GM18511 (cell line): Measurements from ENCODE around the gene RPN2.

Experiments
- ATAC-seq: cut with Tn5 transposase; IDR thresholded peaks from one replicate; pipeline ENCODE4 v1.9.1; 2021; ENCODE audit warnings: mild to moderate bottlenecking, moderate library complexity; ENCODE audit not compliant: unreplicated experiment

Gene RPN2

DNA sequence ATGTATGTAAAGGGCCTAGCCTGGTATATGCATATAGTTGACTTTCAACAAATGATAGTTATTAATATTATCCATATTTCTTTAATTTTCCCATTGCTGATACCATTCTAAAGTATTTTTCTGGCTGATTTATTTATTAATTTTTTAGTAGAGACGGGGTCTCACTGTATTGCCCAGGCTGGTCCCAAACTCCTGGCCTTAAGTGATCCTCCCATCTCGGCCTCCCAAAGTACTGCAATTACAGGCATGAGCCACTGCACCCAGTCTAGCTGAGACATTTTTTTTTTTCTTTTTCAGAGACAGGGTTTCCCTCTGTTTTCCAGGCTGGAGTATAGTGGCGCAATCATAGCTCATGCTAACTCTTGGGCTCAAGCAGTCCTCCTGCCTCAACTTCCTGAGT, 30.1 kb downstream of the RPN2 start:
- ATAC-seq, result no peak

DNA sequence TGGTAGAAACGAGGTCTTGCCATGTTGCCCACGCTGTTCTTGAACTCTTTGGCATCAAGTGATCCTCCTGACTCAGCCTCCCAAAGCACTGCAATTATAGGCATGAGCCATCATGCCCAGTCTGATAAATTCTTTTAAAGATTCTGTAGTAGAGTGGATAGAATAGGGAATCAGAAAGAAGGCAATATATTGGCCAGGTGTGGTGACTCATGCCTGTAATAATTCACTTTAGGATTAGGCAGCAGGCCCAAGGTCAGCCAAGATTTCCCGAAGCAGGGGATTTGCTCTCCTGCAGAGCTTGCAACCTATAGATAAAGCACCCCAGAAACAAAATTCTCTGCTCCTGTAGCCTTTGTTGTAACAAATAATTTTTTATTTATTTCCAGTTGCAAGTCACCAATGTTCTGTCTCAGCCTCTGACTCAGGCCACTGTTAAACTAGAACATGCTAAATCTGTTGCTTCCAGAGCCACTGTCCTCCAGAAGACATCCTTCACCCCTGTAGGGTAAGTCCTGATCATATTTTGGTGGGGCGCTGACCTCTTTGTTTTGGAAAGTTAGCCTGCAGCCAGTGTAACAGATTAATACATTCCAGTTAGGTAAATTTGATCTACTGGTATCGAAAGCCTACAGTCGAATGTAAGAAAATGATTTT, 30.7 kb downstream of the RPN2 start:
- ATAC-seq, result no peak

DNA sequence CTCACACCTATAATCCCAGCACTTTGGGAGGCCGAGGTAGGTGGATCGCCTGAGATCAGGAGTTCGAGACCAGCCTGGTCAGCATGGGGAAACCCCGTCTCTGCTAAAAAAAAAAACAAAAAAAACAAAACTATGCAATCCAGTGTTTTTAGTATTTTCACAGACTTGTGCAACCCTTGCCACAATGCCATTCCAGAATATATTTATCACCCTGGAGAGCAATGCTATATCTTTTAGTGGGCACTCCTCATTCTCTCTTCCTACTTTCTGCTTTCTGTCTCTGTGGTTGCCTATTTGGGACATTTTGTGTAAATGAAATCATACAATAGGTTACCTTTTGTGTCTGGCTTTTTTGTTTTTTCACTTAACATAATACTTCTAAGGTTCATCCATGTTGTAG, 39.3 kb downstream of the RPN2 start:
- no peak for ATAC-seq

DNA sequence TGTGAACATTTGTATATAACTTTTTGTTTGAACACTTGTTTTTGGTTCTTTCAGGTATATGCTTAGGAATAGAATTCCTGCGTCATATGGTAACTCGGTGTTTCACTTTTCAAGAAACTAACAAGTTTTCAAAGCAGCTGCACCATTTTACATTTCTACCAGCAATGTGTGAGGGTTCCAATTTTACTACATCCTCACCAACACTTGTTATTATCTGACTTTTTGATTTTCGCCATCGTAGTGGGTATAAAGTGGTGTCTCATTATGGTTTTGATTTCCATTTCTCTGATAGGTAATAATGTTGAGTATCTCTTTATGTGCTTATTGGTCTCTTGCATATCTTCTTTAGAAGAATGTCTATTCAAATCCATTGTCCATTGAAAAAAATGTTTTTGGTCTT, 39.8 kb downstream of the RPN2 start:
- ATAC-seq, result no peak

DNA sequence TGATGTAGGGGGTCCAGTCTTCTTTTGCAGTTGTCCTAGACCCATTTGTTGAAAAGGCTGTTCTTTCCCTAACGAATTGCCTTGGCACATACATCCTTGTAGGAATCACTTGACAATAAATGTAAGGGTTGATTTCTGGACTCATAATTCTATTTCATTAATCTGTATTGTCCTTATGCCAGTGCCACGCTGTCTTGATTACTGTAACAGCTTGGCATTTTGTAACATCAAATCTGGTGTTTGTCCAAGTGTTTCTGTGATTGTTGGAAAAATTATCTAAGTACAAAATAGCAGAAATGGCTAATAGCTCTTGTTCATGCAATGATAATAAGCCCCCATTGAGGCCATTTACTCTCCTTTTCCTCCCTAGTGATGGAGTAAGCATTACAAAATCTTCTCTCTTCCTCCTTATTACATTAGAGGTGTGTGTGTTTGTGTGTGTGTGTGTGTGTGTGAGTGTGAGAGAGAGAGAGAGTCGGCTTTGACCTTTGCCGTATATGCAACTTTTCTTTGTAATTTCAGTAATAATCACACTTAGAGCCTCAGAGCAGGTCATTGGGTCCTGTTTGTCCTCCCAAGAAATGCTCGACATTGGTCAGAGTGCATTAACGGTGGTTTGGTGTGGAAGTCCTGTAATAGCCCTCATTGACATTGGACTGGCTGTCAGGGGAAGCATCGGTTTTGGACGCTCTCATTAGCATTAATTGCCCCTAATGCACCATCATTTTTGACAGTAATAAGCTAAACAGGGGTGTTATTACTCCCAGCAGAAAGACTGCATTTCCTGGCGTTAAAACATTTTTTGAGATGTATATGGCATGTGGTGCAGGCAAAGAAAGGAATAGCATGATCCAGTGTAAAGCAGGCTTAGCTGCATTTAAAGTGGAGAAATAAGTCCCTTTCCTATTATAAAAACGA, 40.9 kb downstream of the RPN2 start:
- ATAC-seq, result no peak

DNA sequence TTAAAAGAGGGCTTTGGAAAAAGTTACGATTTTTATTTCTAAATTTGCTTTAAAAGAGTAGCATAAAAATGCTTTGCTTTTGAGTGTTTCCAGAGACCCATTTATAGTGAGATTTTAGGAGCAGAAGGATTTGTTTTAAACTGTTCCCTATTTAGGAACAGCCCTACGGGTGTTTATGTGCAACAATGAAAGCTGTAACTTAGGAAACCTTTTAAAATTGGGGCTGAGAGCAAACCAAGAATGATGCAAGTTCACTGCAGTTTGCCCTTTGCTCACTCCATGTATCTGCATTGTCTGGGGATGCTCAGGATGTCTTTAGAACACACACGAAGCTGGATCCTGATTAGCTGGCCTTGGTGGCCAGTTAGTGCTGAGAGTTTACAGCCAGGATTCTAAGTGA, 41.6 kb downstream of the RPN2 start:
- no peak for ATAC-seq

DNA sequence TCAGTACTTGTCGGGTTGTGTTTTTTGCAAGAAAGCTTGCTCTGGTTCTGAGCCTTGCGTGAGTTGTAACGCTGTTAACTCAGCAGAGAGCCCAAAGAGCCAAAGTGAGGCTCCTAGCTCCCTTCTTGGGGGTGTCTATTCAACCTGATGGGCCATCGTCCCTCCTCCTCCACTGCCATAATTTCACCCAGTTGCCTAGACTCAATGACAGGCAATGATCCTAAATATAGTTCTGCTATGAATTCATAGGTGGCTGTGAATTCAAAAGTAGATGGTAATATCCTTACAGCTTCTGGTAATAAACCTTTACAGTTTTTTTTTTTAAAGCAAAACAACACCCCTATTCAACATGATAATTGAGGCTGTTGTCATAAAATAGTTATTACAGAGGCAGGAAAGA, 43.0 kb downstream of the RPN2 start:
- no peak for ATAC-seq

DNA sequence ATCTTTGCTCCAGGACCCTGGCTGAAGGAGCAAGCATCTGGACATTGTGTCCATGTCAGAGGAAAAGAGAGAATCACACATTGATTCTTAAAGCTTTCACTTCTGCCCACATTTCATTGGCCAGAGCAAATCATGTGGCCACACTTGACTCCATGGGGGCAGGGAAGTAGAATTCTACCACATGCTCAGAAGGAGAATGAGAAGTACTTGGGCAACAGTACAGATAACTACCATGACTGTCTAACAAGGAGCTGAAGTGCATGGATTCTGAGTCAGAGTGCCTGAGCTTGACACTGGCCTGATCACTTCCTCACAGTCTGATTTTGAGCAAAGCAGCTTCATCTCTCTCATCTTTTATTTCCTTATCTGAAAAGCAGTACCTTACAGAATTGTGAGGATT, 43.9 kb downstream of the RPN2 start:
- no peak for ATAC-seq

DNA sequence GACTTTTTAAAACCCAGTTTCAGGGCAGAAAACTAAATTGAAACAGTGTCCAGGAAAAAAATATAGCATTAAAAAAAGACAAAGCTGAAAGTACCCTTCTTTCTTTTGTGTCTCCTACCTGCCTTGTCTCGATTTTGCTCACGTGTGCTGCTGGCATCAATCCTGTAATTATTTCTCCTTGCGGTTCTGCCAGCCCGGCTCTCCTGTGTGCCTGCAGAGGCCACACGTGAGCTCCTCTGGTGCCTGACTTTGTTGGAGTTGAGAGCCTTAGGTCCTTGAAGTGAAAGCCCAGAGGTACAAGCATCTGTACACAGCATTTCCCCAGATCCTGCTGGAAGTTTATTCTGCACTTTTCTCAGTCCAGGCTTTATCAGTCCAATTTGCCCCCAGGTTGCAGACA, 46.0 kb downstream of the RPN2 start:
- ATAC-seq, result no peak

DNA sequence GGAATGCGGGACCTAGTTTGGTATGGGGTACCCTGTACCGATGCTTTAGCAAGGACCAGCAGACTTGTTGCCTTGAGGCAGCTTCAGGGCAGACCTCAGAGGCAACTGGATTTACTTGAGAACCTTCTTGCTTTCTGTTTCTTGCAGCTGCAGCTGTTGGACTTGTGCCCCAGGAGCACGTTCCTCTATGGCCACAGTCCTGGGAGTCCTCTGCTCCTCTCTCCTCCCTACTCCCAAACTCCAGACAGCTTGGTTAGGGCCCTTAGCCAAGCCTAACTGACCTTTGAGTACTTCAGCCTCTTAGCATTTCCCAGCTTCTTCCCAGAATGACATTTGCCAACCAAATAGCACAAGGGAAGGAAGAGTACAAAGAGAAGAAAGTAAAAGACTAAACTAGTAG, 47.8 kb downstream of the RPN2 start:
- no peak for ATAC-seq

DNA sequence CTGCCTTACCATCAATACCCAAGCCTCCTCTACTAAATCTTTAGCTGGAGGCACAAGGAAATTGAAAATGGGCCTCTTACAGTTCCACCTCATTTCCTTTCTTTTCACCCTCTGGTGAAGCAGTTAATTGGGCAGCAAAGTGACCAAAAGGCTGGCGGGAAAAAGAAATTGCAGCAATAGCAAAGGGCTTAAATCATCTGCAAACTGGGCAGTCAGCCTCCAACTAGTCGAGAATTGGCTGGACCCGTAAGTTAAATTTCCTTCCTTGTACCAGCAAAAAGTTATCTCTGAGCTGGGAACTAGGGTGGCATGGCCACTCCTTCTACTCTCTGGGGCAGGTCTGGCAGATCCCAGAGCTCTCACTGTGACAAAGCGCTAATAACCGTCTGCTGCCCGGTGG, 49.0 kb downstream of the RPN2 start:
- no peak for ATAC-seq

DNA sequence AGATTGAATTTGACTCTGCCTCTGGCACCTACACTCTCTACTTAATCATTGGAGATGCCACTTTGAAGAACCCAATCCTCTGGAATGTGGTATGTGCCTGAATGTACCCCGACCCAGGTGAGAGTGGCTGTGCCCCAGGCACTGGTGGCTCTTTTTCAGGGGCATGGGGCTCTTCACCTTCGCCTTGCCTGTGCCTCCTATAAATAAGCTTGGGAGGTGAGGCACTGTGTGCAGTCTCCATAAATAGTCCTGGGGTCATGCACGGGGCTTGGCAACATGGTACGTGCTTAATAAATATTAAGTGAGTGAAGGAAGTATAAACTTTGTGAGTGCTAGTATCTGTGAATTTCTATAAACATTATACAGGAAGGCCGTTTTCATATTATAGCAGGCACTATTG, 49.5 kb downstream of the RPN2 start:
- ATAC-seq, result no peak

DNA sequence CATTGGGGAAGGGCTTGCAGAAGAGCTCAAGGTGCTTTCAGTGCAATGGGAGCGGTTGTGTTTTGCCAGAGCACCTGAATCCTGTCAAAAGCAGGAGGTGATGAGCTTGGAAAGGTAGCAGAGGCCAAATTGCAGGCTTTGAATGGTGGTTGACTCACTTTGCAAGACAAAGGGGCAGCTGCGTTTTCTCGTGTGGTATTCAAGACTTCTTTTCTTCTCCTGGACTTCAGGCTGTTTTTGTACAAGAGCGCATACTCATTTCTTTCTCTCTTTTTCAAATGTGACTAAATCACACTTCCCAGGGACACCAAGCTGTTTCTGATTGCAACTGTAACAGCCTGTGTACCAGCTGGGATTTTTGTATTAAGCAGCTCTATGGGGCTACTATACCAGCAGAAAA, 50.2 kb downstream of the RPN2 start:
- no peak for ATAC-seq

DNA sequence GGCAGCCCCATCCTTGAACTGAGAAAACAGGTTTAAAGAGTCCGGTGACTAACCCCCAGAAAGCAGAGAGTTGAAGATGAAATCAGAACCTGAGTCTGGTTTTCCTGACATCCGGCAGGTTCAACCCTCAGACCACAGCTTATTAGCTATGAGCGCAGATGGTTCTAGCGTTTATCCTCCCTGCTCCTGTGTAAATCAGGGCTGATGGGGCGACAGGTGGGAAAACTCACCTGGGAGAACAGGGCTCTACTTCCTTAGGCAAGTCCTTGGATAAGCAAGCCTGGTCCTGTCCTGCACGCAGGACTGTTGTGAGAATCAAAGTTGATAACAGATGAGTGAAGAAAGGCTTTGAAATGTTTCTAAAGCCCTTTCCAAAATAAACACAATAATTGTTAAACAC, 51.1 kb downstream of the RPN2 start:
- no peak for ATAC-seq

DNA sequence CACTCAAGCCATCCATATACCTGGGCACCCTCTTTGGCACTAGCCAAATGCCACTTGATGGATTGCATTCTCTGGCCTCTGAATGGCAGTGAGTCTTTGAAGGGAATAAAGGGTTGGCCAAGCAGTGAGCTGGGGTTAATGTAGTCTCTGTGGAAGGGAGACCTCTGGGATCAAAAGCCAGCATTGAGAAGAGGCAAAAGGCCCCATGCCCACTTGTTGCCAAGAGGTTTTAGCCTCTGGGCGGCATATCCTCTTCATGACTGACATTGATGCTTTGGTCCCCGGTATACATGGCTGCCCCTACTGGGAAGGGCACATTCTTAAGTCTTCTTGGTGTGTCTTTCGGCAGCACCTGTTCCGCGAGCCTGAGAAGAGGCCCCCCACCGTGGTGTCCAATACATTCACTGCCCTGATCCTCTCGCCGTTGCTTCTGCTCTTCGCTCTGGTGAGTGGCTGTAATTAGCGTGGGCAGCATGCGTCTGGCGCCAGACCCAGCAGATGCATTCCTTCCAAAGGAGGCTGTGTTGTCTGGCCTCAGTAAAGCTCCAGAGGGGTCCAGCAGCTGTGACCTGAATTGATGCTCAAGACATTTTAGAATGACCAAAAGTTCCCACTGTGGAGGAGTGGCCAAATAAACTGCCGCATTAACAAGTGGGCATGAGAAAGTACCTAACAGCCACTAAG, 53.0 kb downstream of the RPN2 start:
- ATAC-seq, result no peak

DNA sequence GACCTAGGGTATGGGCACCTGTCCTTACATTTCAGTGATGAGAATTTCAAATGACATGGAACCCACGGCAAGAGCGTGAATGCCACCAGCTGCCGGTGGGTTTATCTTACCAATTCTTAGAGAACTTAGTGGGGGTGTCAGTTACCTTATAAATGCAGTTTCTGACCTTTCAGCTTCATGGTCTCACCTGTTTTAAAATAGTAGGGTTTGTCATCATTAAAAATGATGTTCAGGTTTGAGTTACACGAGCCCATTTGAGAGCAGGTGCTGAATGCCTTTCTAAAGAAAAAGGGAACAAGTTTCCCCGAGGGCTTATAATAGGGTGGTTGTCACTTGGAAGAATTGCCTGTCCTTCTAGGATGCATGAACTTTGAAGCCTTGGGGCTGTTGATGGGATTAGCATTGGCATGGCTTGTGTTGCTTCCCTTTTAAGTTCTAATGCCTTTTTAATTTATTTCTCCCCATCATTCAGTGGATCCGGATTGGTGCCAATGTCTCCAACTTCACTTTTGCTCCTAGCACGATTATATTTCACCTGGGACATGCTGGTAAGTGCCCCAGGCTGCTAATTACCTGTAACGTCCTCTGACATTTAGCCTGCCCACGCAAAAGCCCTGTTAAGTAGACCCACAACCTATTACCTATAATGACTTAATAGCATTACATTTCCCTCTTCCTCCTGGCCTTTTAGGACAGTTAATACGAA, 54.6 kb downstream of the RPN2 start:
- no peak for ATAC-seq

DNA sequence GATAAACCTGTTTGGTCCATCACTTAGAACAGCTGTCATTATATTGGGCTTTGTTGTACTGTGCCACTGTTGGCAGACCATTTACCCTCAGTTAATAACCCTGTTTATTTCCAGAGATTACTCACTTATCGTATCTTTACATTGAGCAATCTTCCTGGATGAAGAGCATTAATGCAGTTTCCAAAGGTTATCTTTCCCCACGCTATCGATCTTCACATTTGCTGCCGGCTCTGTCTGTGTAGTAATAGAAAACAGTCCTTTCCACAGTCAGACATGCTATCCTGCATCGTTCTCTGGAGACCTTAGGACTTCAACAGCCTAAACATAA, 55.1 kb downstream of the RPN2 start:
- ATAC-seq, result no peak

DNA sequence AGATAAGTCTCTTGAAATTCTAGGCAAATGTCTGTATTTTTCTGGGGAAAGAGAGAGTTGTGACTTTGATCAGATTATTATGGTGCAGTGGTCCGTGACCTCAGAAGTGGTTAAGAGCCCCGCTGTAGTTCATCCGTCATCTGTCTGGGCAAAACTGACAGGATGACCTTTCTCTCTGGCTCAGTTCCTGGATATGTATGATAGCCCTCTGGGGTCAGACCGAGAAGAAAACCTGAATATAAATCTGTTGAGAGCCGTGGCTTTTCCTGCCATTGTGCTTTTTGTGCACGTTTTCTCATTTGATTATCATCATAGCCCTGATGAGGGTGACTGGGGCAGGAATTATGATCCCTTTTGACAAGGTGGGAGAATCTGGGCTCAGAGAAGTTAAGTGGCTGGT, 55.9 kb downstream of the RPN2 start:
- ATAC-seq, result no peak

DNA sequence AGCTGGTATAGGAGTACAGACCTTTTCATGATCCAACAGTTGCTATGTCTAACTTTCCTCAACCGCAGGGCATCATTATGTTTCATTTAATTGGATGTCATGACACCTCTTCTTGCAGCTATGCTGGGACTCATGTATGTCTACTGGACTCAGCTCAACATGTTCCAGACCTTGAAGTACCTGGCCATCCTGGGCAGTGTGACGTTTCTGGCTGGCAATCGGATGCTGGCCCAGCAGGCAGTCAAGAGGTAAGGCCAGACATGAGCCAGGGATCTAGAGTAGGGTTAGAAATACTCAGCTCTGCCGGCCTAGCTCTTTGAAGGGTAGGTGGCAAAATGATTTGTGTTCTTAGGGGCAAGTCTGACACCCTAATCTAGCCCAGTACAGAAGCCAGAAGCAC, 57.3 kb downstream of the RPN2 start:
- no peak for ATAC-seq

DNA sequence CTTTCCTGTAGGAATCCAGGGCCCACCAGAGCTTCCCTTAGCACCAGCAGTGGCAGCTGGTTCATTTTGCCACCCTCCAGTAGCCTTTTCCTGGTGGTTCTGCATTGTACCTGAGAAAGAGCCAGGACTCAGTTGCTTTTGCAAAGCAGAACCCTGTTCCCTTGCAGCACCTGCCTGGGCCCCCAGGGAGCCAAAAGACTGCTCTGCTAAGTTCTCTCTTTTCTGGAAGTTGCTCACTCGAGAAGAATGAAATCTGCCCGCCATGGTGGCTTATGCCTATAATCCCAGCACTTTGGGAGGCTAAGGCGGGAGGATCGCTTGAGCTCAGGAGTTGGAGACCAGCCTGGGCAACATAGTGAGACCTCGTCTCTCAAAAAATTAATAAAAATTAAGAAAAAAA, 58.5 kb downstream of the RPN2 start:
- ATAC-seq, result no peak

DNA sequence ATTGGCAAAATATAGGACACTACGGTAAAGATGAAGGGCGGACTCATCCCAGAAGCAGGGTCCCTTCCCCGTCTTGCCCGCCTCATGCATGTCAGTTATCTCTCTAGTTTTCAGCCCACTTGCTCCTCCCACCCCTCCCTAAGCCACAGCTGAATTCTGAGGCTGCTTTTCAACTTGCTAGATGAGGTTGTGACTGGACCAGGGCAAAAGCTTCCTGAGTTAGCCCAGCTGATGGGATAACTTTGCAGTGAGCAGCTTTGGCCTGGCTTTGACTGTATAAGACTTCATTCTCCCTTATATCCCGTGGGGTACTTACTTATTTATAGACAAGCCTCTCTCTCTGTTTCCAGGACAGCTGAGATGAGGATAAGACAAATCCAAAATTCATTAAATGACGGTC, 59.3 kb downstream of the RPN2 start:
- ATAC-seq, result no peak
